SK-N-SH treated with all-trans-retinoic acid at 6 μM for 48 hours (cell line): ENCODE data around the gene SIRPA.

Experiments
- ATAC-seq: fragments of 200-7000 bp; cut with Tn5 transposase; 3 replicates; pipeline ENCODE4 v1.9.1; 2020; ENCODE audit warnings: mild to moderate bottlenecking, moderate library complexity
- ARNTL ChIP-seq: fragments of 450-650 bp; formaldehyde crosslinking; IDR thresholded peaks from 2 replicates; pipeline ENCODE4 v1.5.0; 2020; ENCODE audit warnings: low read depth, mild to moderate bottlenecking, moderate library complexity, borderline replicate concordance
- BACH2 ChIP-seq: fragments of 250-450 bp; sonication (Bioruptor Pico); IDR thresholded peaks from 2 replicates; pipeline ENCODE4 v1.9.0; 2021; ENCODE audit warnings: mild to moderate bottlenecking, borderline replicate concordance
- CSDC2 ChIP-seq: fragments of 250-450 bp; sonication (Bioruptor Pico); IDR thresholded peaks from 2 replicates; pipeline ENCODE4 v1.5.0; 2020; ENCODE audit warnings: mild to moderate bottlenecking, moderate library complexity
- ESRRG ChIP-seq: fragments of 250-450 bp; sonication (Bioruptor Pico); IDR thresholded peaks from 2 replicates; pipeline ENCODE4 v1.6.1; 2021; ENCODE audit warnings: mild to moderate bottlenecking
- GLIS3 ChIP-seq: fragments of 250-450 bp; sonication (Bioruptor Pico); IDR thresholded peaks from 2 replicates; pipeline ENCODE4 v1.5.0; 2020; ENCODE audit warnings: mild to moderate bottlenecking, moderate library complexity
- ISL1 ChIP-seq: fragments of 250-450 bp; sonication (Bioruptor Pico); IDR thresholded peaks from 2 replicates; pipeline ENCODE4 v2.1.2; 2022; ENCODE audit warnings: mild to moderate bottlenecking, moderate library complexity
- OSR1 ChIP-seq: fragments of 250-450 bp; sonication (Bioruptor Pico); IDR thresholded peaks from 2 replicates; pipeline ENCODE4 v1.8.0; 2022; ENCODE audit warnings: moderate library complexity, mild to moderate bottlenecking, inconsistent platforms
- PPARA ChIP-seq: fragments of 250-450 bp; sonication (Bioruptor Pico); IDR thresholded peaks from 2 replicates; pipeline ENCODE4 v1.5.0; 2020; ENCODE audit warnings: mild to moderate bottlenecking, borderline replicate concordance
- RARB ChIP-seq: fragments of 250-450 bp; sonication (Bioruptor Pico); IDR thresholded peaks from 2 replicates; pipeline ENCODE4 v1.8.0; 2021; ENCODE audit warnings: mild to moderate bottlenecking, moderate library complexity
- SNAI2 ChIP-seq: fragments of 250-450 bp; sonication (Bioruptor Pico); IDR thresholded peaks from 2 replicates; pipeline ENCODE4 v1.5.0; 2020; ENCODE audit warnings: mild to moderate bottlenecking, moderate library complexity
- TCF4 ChIP-seq: fragments of 250-450 bp; sonication (Bioruptor Pico); IDR thresholded peaks from 2 replicates; pipeline ENCODE4 v1.8.0; 2021; ENCODE audit warnings: mild to moderate bottlenecking, moderate library complexity, borderline replicate concordance
- TOX ChIP-seq: fragments of 250-450 bp; sonication (Bioruptor Pico); IDR thresholded peaks from 2 replicates; pipeline ENCODE4 v1.8.0; 2021; ENCODE audit warnings: mild to moderate bottlenecking, moderate library complexity, borderline replicate concordance
- ZFP3 ChIP-seq: fragments of 250-450 bp; sonication (Bioruptor Pico); IDR thresholded peaks from 2 replicates; pipeline ENCODE4 v1.5.0; 2020; ENCODE audit warnings: mild to moderate bottlenecking, moderate library complexity
- ZFP30 ChIP-seq: fragments of 450-650 bp; formaldehyde crosslinking; IDR thresholded peaks from 2 replicates; pipeline ENCODE4 v1.5.0; 2022; ENCODE audit warnings: mild to moderate bottlenecking, moderate library complexity
- ZNF565 ChIP-seq: fragments of 450-650 bp; formaldehyde crosslinking; conservative IDR thresholded peaks from 2 replicates; pipeline ENCODE4 v1.5.0; 2020; ENCODE audit warnings: low read depth, mild to moderate bottlenecking, moderate library complexity
- ZNF70 ChIP-seq: fragments of 450-650 bp; formaldehyde crosslinking; IDR thresholded peaks from 2 replicates; pipeline ENCODE4 v1.5.0; 2020; ENCODE audit warnings: mild to moderate bottlenecking, moderate library complexity
- TF ChIP-seq, protein P1 (sequence below): fragments of 250-450 bp; sonication (Bioruptor Pico); IDR thresholded peaks from 2 replicates; pipeline ENCODE4 v1.5.0; 2020; ENCODE audit warnings: mild to moderate bottlenecking, moderate library complexity
- TF ChIP-seq, protein P2 (sequence below): fragments of 250-450 bp; sonication (Bioruptor Pico); IDR thresholded peaks from 2 replicates; pipeline ENCODE4 v1.8.0; 2021; ENCODE audit warnings: low read depth, mild to moderate bottlenecking, moderate library complexity, borderline replicate concordance
- TF ChIP-seq, protein P3 (sequence below): fragments of 250-450 bp; sonication (Bioruptor Pico); IDR thresholded peaks from 2 replicates; pipeline ENCODE4 v1.8.0; 2020; ENCODE audit warnings: mild to moderate bottlenecking, moderate library complexity, borderline replicate concordance
- TF ChIP-seq, protein P4 (sequence below): fragments of 250-450 bp; sonication (Bioruptor Pico); IDR thresholded peaks from 2 replicates; pipeline ENCODE4 v1.5.1; 2021; ENCODE audit warnings: mild to moderate bottlenecking, moderate library complexity

Gene SIRPA

DNA sequence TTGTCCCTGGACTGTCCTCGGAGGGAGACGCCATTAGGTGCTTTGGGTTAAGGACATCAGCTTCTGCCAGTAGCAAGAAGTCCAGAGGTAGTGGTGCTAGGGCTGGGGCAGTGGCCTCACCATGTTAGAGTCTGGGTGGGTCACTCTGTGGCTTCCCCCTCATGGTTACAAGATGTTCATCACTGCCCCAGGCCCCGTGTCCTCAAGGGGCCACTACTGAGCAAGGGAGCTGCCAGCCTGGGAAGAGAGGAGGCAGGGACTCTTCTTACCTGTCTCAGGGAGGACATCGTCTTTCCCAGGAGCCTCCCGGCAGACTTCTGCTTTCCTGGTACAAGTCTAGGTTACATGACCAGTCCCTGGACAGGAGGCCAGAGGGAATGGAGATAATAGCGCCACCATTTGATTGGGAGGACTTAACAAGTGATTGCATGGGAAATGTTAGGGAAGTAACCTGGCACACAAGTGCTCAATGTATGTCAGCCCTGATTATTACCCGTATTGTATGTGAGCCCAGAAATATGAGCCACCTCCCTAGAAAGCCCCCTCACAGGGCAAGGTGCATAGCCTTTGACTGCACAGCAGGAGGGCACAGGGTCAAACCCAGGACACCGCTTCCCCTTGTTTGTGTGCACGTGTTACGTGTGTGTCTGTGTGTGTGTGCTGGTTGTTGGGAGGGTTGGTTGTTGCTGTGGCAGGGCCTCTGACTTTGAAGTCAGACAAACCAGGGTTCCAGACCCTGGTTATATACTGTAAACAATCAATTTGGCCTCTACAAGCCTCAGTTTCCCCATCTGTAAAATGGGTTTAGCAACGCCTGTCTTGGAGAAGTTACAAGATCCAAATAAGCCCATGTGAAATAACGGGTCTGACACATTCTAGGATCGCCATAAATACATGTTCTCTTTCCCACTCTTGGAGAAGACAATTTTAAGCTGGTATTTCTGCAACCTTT lies 30.0 kb downstream of the SIRPA start (continued):
- no peak for TF ChIP-seq RARB (CRISPR knock-in tag)
- TF ChIP-seq, protein P1, sequence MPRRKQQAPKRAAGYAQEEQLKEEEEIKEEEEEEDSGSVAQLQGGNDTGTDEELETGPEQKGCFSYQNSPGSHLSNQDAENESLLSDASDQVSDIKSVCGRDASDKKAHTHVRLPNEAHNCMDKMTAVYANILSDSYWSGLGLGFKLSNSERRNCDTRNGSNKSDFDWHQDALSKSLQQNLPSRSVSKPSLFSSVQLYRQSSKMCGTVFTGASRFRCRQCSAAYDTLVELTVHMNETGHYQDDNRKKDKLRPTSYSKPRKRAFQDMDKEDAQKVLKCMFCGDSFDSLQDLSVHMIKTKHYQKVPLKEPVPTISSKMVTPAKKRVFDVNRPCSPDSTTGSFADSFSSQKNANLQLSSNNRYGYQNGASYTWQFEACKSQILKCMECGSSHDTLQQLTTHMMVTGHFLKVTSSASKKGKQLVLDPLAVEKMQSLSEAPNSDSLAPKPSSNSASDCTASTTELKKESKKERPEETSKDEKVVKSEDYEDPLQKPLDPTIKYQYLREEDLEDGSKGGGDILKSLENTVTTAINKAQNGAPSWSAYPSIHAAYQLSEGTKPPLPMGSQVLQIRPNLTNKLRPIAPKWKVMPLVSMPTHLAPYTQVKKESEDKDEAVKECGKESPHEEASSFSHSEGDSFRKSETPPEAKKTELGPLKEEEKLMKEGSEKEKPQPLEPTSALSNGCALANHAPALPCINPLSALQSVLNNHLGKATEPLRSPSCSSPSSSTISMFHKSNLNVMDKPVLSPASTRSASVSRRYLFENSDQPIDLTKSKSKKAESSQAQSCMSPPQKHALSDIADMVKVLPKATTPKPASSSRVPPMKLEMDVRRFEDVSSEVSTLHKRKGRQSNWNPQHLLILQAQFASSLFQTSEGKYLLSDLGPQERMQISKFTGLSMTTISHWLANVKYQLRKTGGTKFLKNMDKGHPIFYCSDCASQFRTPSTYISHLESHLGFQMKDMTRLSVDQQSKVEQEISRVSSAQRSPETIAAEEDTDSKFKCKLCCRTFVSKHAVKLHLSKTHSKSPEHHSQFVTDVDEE (CRISPR knock-in tag), result no peak
- no peak for TF ChIP-seq OSR1 (CRISPR knock-in tag)
- no peak for TF ChIP-seq ZFP30 (CRISPR knock-in tag)

DNA sequence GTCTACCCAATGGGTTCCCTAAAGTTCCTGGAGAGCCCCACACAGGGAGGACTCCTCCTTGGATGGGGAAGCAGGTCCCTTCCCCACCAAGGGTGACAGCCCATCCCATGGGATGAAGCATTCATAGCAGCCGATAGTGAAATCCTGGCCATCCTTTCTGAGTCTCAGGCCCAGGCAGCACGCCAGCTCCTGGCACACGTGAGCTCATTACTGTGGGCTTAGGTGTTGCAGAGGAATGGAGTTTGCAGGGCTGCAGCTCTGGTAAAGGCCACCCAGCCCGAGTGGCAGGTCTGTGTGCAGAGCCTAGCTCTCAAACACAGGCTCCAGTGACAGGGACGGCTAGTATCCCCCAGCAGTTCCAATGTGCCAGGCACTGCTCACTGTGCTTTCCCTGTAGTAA lies 31.0 kb downstream of the SIRPA start:
- no peak for ATAC-seq
- TF ChIP-seq ISL1 (CRISPR knock-in tag) (no peak), ARNTL (no peak), TOX (CRISPR knock-in tag) (no peak)

DNA sequence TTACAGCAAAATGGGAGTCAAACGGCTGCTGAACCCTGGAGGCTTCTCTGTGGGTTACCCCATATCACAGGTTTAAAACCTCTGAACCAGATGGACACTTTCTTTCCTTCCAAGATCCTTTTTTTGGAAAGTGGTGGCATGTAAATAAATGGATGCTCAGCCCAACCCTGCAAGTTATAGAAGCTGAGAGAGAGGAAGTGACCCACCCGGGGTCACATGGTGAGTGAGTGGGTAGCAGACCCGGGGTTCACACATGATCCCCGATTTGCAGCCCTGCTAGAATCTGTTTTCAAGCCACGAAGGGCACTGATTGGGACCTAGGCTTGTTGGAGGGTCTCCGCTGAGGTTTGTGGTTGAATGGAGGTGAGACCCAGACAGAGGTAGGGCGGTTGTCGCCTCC lies 32.0 kb downstream of the SIRPA start:
- ATAC-seq, result no peak
- no peak for TF ChIP-seq ZFP30 (CRISPR knock-in tag)
- TF ChIP-seq ZNF70, result no peak
- TF ChIP-seq SNAI2 (CRISPR knock-in tag), result no peak
- TF ChIP-seq GLIS3 (CRISPR knock-in tag), result no peak
- TF ChIP-seq TCF4 (CRISPR knock-in tag), result no peak
- TF ChIP-seq, protein P1 (CRISPR knock-in tag), result no peak
- no peak for TF ChIP-seq OSR1 (CRISPR knock-in tag)
- no peak for TF ChIP-seq ESRRG (CRISPR knock-in tag)
- TF ChIP-seq ZNF565 (CRISPR knock-in tag), result no peak

DNA sequence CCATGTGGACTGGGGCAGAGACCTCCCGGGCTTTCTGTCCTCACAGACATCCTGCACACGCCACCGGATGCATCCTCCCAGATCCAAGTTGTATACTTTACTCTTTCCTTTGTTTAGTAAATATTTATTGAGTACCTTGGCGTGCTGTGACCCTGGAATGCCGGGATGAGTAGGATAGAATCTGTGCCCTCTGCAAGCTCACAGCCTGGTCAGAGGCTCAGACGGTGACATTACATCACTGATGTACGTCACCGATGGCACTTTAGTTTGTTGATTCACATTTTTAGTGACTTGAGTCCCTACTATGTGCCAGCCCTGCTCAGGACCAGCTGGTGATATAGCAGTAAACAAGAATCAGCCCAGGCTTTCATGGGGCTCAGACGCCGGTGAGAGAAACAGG lies 32.9 kb downstream of the SIRPA start:
- ATAC-seq, result no peak
- TF ChIP-seq, protein P2, sequence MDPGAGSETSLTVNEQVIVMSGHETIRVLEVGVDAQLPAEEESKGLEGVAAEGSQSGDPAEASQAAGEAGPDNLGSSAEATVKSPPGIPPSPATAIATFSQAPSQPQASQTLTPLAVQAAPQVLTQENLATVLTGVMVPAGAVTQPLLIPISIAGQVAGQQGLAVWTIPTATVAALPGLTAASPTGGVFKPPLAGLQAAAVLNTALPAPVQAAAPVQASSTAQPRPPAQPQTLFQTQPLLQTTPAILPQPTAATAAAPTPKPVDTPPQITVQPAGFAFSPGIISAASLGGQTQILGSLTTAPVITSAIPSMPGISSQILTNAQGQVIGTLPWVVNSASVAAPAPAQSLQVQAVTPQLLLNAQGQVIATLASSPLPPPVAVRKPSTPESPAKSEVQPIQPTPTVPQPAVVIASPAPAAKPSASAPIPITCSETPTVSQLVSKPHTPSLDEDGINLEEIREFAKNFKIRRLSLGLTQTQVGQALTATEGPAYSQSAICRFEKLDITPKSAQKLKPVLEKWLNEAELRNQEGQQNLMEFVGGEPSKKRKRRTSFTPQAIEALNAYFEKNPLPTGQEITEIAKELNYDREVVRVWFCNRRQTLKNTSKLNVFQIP (CRISPR knock-in tag), result no peak
- TF ChIP-seq ZNF70 (no peak), ZNF565 (CRISPR knock-in tag) (no peak), ZFP3 (no peak), BACH2 (CRISPR knock-in tag) (no peak), OSR1 (CRISPR knock-in tag) (no peak), PPARA (CRISPR knock-in tag) (no peak), ZFP30 (CRISPR knock-in tag) (no peak), CSDC2 (CRISPR knock-in tag) (no peak), SNAI2 (CRISPR knock-in tag) (no peak), ARNTL (no peak)
- TF ChIP-seq, protein P1 (CRISPR knock-in tag), result no peak
- TF ChIP-seq, protein P3, sequence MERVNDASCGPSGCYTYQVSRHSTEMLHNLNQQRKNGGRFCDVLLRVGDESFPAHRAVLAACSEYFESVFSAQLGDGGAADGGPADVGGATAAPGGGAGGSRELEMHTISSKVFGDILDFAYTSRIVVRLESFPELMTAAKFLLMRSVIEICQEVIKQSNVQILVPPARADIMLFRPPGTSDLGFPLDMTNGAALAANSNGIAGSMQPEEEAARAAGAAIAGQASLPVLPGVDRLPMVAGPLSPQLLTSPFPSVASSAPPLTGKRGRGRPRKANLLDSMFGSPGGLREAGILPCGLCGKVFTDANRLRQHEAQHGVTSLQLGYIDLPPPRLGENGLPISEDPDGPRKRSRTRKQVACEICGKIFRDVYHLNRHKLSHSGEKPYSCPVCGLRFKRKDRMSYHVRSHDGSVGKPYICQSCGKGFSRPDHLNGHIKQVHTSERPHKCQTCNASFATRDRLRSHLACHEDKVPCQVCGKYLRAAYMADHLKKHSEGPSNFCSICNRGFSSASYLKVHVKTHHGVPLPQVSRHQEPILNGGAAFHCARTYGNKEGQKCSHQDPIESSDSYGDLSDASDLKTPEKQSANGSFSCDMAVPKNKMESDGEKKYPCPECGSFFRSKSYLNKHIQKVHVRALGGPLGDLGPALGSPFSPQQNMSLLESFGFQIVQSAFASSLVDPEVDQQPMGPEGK, result no peak
- TF ChIP-seq, protein P4, sequence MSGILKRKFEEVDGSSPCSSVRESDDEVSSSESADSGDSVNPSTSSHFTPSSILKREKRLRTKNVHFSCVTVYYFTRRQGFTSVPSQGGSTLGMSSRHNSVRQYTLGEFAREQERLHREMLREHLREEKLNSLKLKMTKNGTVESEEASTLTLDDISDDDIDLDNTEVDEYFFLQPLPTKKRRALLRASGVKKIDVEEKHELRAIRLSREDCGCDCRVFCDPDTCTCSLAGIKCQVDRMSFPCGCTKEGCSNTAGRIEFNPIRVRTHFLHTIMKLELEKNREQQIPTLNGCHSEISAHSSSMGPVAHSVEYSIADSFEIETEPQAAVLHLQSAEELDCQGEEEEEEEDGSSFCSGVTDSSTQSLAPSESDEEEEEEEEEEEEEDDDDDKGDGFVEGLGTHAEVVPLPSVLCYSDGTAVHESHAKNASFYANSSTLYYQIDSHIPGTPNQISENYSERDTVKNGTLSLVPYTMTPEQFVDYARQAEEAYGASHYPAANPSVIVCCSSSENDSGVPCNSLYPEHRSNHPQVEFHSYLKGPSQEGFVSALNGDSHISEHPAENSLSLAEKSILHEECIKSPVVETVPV (CRISPR knock-in tag), result no peak
